ENCODE measurements around the gene IL20. TPM values are rescaled to one million over a fixed set of nuclear protein-coding genes. Genes with fewer than 3 reads are reported as not detected.

Gene IL20
- not detected in 3 replicates for total RNA-seq
- long read RNA-seq: 0 reads

- Mint-ChIP-seq H3K4me3 (ENCODE audit: unreplicated experiment) (no peak within 1 kb of the TSS), H3K27me3 (ENCODE audit: low read depth) (peaks cover 42% of the 10 kb centered on the region), H3K27ac (ENCODE audit: unreplicated experiment) (no peak within 1 kb of the TSS), H3K36me3 (ENCODE audit: low read depth) (no peaks in the 10 kb centered on the region), H3K9me3 (ENCODE audit: low read depth) (no peaks in the 10 kb centered on the region), H3K4me1 (ENCODE audit: low read depth) (peaks cover 7% of the 10 kb centered on the region)
- DNase-seq (ENCODE audit: low spot score): no peak
- peak; percentile 81 for TF ChIP-seq CTCF (IDR thresholded peaks at IDR 0.05)
Measured at GRCh38 chr1:206864939-206865671, at the start of gene IL20. IL20 (plus strand) TSS chr1:206865623; CDS start chr1:206865853, 230 bp downstream.

- Mint-ChIP-seq H3K9me3 (ENCODE audit: low read depth) (peaks cover 11% of the 10 kb centered on the region), H3K27me3 (ENCODE audit: low read depth) (no peaks in the 10 kb centered on the region), H3K27ac (ENCODE audit: unreplicated experiment) (no peak overlapping the region), H3K36me3 (ENCODE audit: low read depth) (no peaks in the 10 kb centered on the region), H3K4me3 (ENCODE audit: unreplicated experiment) (no peak overlapping the region), H3K4me1 (ENCODE audit: low read depth) (peaks cover 6% of the 10 kb centered on the region)
- TF ChIP-seq CTCF (IDR thresholded peaks at IDR 0.05): no peak
- DNase-seq (ENCODE audit: low spot score): no peak
Measured at GRCh38 chr1:206816390-206817287, 48.8 kb upstream of the IL20 start.

GRCh38 chr1:206821493-206821892 is 43.9 kb upstream of the IL20 start:
- Mint-ChIP-seq H3K4me3 (ENCODE audit: unreplicated experiment) (no peak overlapping the region), H3K27me3 (ENCODE audit: low read depth) (no peaks in the 10 kb centered on the region), H3K27ac (ENCODE audit: unreplicated experiment) (no peak overlapping the region), H3K36me3 (ENCODE audit: low read depth) (no peaks in the 10 kb centered on the region), H3K9me3 (ENCODE audit: low read depth) (no peaks in the 10 kb centered on the region), H3K4me1 (ENCODE audit: low read depth) (peaks cover 12% of the 10 kb centered on the region)
- no peak for TF ChIP-seq CTCF (IDR thresholded peaks at IDR 0.05)
- DNase-seq (ENCODE audit: low spot score): no peak

- peak overlapping the region; percentile 39 for H3K27ac Mint-ChIP-seq (ENCODE audit: unreplicated experiment)
- no peaks in the 10 kb centered on the region for H3K36me3 Mint-ChIP-seq (ENCODE audit: low read depth)
- no peak for DNase-seq (ENCODE audit: low spot score)
- no peaks in the 10 kb centered on the region for H3K27me3 Mint-ChIP-seq (ENCODE audit: low read depth)
- no peaks in the 10 kb centered on the region for H3K9me3 Mint-ChIP-seq (ENCODE audit: low read depth)
- H3K4me3 Mint-ChIP-seq (ENCODE audit: unreplicated experiment): peak overlapping the region; percentile 6
- peaks cover 12% of the 10 kb centered on the region for H3K4me1 Mint-ChIP-seq (ENCODE audit: low read depth)
- TF ChIP-seq CTCF (IDR thresholded peaks at IDR 0.05): no peak
Measured at GRCh38 chr1:206823727-206824126, 41.7 kb upstream of the IL20 start.

GRCh38 chr1:206824331-206824730 is 41.1 kb upstream of the IL20 start:
- H3K27ac Mint-ChIP-seq (ENCODE audit: unreplicated experiment): peak overlapping the region; percentile 1
- TF ChIP-seq CTCF (IDR thresholded peaks at IDR 0.05): no peak
- DNase-seq (ENCODE audit: low spot score): no peak
- H3K4me1 Mint-ChIP-seq (ENCODE audit: low read depth): peaks cover 12% of the 10 kb centered on the region
- H3K36me3 Mint-ChIP-seq (ENCODE audit: low read depth): no peaks in the 10 kb centered on the region
- H3K27me3 Mint-ChIP-seq (ENCODE audit: low read depth): peaks cover 2% of the 10 kb centered on the region
- H3K4me3 Mint-ChIP-seq (ENCODE audit: unreplicated experiment): no peak overlapping the region
- H3K9me3 Mint-ChIP-seq (ENCODE audit: low read depth): no peaks in the 10 kb centered on the region
